GM21576 (cell line): ENCODE results near the gene UVSSA.
"Not testable (repeated sequence)": the region's sequence is repeated elsewhere in the genome, so short reads cannot be mapped to it uniquely, and the experiment has no call there.

Source experiments
- ATAC-seq: cut with Tn5 transposase; IDR thresholded peaks from one replicate; pipeline ENCODE4 v1.9.1; 2021; ENCODE audit warnings: mild to moderate bottlenecking, moderate library complexity; ENCODE audit not compliant: unreplicated experiment

UVSSA gene

GRCh38 chr4:1362046-1362445 lies 15.0 kb downstream of the UVSSA start:
- ATAC-seq = no peak

DNA sequence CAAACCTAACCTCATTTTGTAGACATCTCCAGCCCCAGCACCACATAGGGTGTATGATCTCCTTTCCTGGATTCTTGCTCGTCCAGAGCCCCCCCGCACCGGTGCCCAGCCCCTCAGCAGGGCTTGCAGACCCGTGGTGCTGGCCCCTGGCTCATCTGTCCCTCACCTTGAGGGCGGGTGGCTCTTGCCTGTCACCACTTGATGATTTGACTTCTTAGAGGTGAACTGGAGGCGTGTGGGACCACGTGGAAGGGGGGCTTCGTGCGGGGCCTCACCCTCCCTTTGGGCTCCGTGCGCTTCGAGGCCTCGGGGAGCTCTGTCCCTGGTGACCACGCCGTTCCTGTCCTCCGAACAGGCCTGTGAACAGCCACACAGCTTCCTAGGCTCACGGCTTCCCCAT lies 15.5 kb downstream of the UVSSA start:
- ATAC-seq = no peak

GRCh38 chr4:1363513-1363912 lies 16.5 kb downstream of the UVSSA start:
- ATAC-seq = no peak

GRCh38 chr4:1364217-1364616 lies 17.2 kb downstream of the UVSSA start:
- ATAC-seq = no peak

DNA sequence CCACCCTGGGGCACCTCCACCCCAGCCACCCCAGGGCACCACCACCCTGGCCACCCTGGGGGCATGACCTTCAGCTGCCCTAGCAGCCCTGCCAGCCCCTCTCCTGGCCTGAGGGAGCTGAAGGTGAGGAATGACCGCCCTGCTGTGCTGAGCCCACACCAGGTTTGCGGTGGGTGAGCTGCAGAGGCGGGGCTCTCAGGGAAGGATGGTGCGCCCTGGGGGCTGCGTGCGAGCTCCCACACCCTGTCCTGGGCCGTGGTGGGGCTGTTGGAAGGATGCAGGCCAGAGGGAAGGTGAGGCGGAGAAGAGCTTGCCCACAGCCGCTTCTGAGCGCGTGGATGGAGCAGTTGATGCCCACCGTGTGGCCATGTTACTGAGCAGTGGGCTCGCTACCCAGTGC lies 17.7 kb downstream of the UVSSA start:
- no peak for ATAC-seq

DNA sequence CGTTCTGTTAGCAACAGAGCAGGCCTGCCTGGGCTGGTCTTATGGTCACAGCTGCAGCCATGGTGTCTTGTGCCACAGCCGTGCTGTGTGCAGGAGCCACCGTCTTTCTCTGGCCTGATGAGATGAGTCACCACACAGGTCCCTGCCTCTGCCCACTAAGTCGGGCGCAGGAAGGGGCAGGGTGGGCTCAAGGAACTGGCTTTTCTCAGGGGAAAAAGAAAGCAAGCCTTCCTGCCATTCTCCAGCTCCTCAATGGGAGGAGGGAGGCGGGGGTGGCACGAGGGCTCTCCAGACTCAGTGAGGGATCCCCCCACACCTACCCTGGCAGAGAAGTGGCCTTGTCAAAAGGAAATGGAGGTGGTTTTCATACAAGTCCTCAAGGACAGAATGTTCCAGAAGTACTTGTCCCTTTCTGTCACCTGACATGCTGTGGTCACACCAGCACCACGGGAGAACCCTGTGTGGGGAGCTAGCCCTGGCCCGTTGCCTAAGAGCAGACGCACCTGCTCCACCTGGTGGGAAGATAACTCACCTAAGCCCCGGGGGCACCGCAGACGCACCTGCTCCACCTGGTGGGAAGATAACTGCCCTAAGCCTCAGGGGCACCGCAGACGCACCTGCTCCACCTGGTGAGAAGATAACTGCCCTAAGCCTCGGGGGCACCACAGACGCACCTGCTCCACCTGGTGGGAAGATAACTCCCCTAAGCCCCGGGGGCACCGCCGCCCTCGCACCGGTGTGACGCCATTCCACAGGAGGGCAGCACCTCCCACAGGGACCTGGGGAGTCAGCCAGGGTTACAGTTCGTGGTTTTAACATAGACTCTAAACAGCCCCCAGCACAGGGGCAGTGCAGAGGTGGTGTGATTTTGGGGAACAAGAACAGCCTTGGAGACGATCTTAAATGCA lies 18.5 kb downstream of the UVSSA start:
- no peak for ATAC-seq

- ATAC-seq = no peak
These were observed 19.6 kb downstream of the UVSSA start for GRCh38 chr4:1366371-1367229.

GRCh38 chr4:1367230-1367935 lies 20.4 kb downstream of the UVSSA start:
- no peak for ATAC-seq

- ATAC-seq = no peak
These were observed 20.9 kb downstream of the UVSSA start for GRCh38 chr4:1367936-1368289.

- no peak for ATAC-seq
These were observed 21.5 kb downstream of the UVSSA start for GRCh38 chr4:1368421-1369090.

DNA sequence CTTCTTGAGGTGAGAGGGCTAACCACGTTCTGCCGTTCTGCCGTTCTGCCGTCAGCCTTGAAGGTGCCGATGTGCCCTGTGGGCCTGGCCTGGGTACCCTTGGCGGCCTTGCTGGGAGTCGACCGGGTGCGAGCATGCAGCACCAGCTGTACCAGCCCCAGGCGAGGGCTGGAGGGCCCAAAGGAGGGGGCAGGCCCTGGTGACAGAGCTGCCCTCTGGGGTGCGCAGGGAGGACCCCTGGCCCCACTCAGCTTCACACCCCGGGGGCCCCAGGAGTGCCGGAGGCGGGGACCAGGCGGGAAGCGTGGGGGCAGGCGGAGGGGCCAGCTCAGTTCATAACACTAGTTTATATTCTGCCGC lies 22.1 kb downstream of the UVSSA start:
- no peak for ATAC-seq

DNA sequence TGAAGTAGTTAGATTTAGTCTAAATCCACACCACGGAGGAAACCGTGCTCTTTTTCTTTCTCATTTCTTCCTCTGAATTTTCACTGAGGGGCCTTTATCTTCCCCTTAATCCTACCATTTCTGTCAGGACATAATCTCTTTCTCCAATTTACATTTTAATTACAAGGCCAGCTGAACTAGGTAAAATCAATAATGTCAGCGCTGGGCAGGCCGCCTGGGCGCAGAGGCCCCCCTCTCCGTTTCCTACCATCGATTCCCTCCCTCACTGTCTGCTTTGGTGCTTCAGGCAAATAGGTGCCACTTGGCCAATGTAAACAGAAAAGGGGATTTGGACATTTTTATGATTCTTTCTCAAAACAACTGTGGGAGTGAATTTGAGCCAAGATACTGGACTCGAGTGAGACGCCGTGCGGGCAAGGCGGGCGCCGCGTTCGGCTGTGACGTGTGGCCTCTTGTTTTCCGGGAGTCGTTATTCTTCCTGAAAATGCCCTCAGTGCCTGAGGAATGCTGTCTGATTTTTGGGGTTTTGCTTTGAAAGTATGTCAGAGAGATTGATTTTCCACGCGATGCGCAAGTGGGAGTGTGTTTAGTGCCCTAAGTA lies 22.6 kb downstream of the UVSSA start:
- no peak for ATAC-seq

GRCh38 chr4:1370321-1371124 lies 23.5 kb downstream of the UVSSA start:
- ATAC-seq = no peak

DNA sequence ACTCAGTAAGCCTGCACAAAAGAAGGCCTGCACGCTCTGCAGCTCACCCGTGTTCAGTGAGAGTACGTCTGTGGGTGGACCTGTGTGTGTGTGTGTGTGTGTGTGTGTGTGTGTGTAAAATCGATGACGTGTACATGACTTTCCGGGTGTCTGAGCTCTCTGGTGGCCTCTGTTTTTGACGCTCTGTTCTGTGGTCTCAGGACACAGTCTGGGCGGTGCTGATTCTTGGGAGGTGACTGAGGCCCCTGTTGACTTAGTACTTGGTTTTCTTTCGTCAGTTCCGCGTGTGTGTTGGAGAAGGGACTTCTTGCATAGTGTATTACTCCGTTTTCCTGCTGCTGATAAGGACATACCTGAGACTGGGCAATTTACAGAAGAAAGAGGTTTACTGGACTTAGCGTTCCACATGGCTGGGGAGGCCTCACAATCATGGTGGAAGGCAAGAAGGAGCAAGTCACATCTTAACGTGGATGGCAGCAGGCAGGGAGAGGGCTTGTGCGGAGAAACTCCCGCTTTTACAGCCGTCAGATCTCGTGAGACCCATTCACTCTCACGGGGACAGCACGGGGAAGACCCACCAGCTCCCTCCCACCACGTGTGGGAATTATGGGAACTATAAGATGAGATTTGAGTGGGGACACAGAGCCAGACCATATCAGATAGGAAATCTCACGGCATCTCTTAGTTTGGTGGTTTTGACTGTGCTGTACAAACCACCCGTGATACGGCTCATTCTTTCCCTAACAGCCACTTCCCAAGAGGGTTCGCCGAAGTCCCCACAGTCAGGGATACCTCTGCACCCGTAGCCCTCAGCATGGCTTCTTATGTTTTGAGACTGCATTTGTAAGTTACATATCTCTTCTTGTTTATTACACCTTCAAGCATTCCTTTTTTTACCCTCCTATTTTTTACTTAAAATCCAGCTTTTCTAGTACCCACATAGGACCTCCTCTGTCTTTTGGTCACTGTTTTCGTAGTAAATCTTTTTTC lies 24.5 kb downstream of the UVSSA start:
- no peak for ATAC-seq

GRCh38 chr4:1372576-1372975 lies 25.6 kb downstream of the UVSSA start:
- not testable (repeated sequence) for ATAC-seq

DNA sequence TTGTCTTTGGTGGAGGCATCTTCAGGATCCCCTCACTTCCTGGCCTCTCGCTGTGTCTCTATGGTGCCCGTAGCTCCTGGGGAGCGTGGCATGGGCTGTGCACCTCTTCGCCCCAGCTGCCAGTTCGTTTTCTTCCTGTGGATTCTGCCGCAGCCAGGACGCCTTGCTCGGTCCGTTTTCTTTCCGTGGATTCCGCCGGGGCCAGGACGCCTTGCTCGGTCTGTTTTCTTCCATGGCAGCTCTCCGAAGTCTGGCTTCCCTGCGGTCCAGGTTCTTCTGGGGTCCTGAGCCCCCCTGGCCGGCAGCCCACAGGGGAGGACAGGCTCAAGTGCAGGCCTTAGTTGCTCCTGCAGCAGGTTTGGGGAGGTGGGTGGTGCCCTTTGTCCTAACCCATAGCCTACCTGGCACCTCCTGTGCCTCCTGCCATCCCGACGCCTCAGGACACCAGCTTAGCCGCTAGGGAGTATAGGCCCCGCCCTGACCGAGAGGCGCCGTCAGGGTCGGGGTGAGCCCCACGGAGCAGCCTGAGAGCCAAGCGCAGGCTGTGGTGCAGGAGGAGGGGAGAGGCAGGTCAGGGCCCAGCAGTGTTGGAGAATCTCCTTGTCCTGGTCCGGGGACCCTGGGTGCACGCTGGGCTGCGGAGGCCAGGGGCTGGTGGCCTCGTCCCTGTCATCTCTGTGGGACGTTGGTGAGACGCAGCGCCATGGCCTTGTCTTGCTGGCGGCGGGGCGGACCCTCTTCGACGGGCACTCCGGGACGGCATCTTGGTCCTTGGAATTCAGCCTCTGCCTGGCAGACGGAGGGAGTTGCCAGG lies 27.1 kb downstream of the UVSSA start:
- ATAC-seq = no peak

GRCh38 chr4:1374706-1375045 lies 27.7 kb downstream of the UVSSA start:
- no peak for ATAC-seq
